NCI-H2196 (cell line): ENCODE results near the gene PTPRN2.
"Not testable (repeated sequence)": the region's sequence is repeated elsewhere in the genome, so short reads cannot be mapped to it uniquely, and the experiment has no call there.

Experiments
- DNase-seq: peaks from one replicate; lab custom pipeline; 2025; ENCODE audit not compliant: unreplicated experiment; lab: John Stamatoyannopoulos, UW

Gene PTPRN2

GRCh38 chr7:157795199-157795598 lies 792.4 kb downstream of the PTPRN2 start:
- no peak for DNase-seq

- no peak for DNase-seq
Measured at GRCh38 chr7:157794746-157795065, 792.9 kb downstream of the PTPRN2 start.

GRCh38 chr7:157793973-157794745 lies 793.5 kb downstream of the PTPRN2 start:
- no peak for DNase-seq

- DNase-seq: no peak
Measured at GRCh38 chr7:157793087-157793353, 794.6 kb downstream of the PTPRN2 start.

DNA sequence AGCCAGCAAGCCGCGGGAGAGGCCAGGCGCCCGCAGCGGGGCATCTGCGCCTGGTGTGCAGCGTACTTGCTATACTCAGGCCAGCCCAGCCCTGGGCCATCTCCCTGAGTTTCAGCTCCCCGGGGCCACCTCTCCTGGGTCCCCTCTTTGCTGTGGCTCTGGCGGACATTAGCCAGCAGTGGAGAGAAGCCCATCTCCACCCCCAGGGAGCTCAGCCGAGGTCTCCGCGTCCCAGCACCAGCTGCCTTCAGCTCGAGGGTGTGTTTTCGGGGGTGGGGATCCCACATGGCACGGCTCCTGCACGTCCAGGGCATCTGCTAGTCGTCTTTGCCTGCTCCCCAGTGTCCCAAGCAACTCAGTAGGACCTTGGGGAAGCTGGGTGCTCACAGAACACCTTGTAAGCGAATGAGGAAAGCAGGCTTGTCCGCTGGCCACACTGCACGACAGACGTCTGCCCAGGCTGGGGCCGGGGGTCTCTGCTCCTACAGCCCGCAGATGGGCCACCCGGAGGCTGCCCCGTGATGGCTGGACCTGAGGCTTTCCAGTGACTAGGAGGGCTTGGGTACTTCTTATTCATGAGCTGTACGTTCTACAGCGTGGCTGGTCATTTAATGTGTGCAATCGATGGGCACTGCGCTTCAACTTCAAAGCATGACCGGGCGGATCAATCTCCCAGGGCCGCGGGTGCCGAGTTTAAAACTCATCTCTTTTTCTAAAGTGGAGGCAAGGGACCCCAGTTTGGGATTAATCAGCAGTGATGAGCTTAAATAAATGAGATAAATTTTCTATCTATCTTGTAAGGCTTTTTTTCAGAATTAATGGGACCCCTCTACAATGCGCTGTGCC lies 795.2 kb downstream of the PTPRN2 start:
- no peak for DNase-seq

DNA sequence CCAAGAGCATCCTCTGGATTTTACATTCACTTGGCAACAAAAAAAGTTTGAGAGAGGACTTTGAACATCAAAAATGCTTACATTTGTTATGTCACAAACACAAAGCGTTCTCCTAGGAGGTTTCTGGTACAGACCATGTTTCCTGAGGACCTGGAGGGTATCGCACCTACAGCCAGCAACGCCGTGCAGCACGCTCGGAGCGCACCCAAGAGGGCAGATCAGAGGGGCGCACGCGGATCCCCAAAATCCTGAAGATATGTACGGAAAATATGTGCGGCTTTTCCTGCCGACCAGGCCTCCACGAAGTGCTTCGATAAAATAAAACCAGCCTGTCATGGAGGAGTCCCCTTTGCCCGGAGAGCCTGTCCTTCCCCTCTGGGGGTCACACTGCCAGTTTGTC lies 796.0 kb downstream of the PTPRN2 start:
- no peak for DNase-seq

GRCh38 chr7:157791261-157791660 lies 796.4 kb downstream of the PTPRN2 start:
- no peak for DNase-seq

GRCh38 chr7:157789942-157790341 lies 797.7 kb downstream of the PTPRN2 start:
- DNase-seq: no peak

GRCh38 chr7:157789094-157789493 lies 798.5 kb downstream of the PTPRN2 start:
- DNase-seq: no peak

DNA sequence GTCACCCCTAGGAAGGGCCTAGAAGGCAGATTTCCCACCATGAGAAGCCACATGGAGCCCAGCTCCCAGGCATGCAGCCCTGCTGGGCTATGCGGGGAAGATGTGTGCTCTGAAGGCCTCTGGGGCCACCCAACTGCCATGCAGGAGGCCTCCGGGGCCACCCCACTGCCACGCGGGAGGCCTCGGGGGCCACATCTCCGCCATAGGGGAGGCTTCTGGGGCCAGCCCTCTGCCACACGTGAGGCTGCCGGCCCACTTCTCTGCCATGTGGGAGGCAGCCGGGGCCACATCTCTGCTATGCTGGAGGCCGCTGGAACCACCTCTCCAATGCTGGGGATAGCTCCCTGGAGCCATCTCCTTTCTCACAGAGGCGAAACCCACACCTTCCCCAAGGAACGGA lies 799.0 kb downstream of the PTPRN2 start:
- no peak for DNase-seq

- DNase-seq: no peak
Measured at GRCh38 chr7:157787275-157787701, 800.3 kb downstream of the PTPRN2 start.

GRCh38 chr7:157786375-157787274 lies 801.0 kb downstream of the PTPRN2 start:
- no peak for DNase-seq

DNA sequence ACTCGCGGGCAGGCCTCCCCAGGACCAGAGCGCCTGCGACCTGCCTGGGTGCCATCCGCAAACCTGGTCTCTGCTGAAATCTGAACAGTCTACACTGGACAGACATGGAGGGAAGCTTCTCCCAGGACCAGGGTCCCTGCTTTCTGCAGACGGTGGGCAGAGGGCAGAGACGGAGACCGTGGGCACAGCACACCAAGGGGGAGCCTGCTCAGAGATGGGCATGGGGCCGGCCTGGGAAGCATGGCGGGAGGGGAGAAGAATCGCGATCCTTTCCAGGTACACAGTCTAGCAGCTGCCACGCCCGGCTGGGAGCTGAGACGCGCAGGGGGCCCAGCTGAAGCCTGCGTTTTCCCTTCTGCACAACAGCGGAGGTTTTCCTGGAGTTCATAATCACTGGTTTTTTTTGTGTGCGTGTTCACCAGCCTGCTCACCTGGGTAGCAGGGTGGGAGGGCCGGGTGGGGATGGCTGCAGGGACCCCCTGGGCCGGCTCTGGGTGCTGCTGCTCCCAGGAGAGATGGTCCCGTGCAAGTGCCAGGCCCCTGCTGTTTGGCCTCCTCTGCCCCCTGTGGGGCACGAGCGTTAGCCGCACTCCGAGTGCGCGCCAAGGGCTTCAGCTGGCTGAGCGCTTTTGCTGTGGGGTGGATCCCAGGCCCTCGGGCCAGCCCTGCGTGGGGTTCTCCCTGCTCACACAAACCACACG lies 802.0 kb downstream of the PTPRN2 start:
- no peak for DNase-seq

DNA sequence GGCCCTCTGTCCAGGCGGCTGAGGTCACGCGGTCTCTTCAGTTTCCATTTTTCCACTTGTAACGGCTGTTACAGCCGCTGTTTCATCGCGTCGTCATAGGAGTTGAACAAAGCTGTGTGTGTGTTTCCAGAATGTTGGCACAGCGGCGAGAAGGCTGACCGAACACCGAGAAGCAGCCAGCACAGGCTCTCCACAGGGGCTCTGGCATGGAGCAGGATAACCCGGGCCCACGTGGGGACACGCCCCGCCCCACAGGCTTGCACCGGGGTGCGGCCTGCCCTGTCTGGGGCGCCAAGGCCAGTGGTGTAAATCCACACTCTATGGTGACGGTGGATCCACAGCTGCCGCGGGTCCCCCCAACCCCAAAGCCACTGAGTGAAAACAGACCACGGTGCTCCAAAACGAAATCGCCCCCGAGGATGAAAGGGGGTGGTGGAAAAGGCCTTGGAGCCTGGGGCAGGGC lies 802.6 kb downstream of the PTPRN2 start:
- no peak for DNase-seq

- DNase-seq: no peak
Measured at GRCh38 chr7:157784041-157784835, 803.4 kb downstream of the PTPRN2 start.

GRCh38 chr7:157782041-157782440 lies 805.6 kb downstream of the PTPRN2 start:
- no peak for DNase-seq

- no peak for DNase-seq
Measured at GRCh38 chr7:157780721-157781120, 806.9 kb downstream of the PTPRN2 start.

DNA sequence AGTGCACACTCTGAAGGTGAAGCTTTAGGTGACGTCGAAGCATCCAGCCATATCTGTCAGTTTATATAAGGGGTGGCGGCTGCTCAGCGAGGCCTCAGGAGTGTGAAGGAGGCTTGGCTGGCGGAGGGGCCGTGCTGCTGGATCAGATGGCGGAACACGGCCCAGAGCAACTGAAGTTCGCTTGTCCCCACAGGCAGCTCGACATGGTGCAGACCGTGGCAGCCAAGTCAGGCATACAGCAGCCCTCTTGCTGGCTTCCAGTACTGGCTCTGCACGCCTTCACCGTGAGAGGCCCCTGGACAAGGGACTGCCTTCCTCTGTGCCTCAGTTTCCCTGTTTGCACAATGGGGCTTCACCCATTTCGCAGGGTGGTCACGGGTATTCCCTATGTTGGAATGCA lies 807.3 kb downstream of the PTPRN2 start:
- no peak for DNase-seq

DNA sequence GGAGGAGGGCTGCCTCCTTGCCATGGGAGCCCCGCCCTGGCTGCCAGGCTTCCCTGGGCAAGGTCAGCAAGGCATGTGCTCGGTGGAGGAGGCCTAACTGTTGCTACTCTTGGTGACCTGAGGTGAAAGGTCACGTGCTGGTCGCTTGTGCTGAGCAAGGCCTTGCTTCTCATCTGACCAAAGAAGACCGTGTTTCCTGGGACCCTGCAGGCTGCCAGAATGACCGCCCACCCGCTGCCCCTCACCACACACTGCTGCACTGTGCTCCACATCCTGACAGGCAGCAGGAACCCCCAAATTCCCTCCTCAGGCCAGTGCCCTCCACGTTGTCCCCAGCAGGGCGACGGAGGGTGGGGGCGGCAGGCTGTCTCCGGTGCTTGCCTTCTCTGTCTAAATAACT lies 808.4 kb downstream of the PTPRN2 start:
- DNase-seq: no peak

- DNase-seq: not testable (repeated sequence)
Measured at GRCh38 chr7:157777194-157777762, 810.3 kb downstream of the PTPRN2 start.
